H9 (cell line): ENCODE data around the gene C1GALT1C1. TPM values are rescaled to one million over a fixed set of nuclear protein-coding genes. Genes with fewer than 3 reads are reported as not detected.

ENCODE experiments used
- DNase-seq: peaks from one replicate; pipeline ENCODE4 v3.0.0-alpha.2; 2017
- H2AFZ ChIP-seq: one replicate; pipeline ENCODE4 v1.6.1; 2013; ENCODE audit warnings: mild to moderate bottlenecking, low read length, control low read depth, moderate library complexity
- H2AK5ac ChIP-seq: 2 replicates; pipeline ENCODE4 v1.6.1; 2013; ENCODE audit warnings: low read length, control low read depth, mixed read lengths; ENCODE audit not compliant: insufficient read length
- H2BK120ac ChIP-seq: one replicate; pipeline ENCODE4 v1.6.1; 2013; ENCODE audit warnings: low read depth, mild to moderate bottlenecking, low read length, control low read depth, inconsistent platforms; ENCODE audit not compliant: poor library complexity, severe bottlenecking
- H2BK12ac ChIP-seq: 2 replicates; pipeline ENCODE4 v1.6.1; 2013; ENCODE audit warnings: low read length, control low read depth, mixed read lengths, low read depth; ENCODE audit not compliant: insufficient read length
- H2BK15ac ChIP-seq: 2 replicates; pipeline ENCODE4 v1.6.1; 2013; ENCODE audit warnings: low read depth, low read length, control low read depth
- H2BK20ac ChIP-seq: one replicate; pipeline ENCODE4 v1.6.1; 2013; ENCODE audit warnings: low read depth, mild to moderate bottlenecking, low read length, control low read depth, inconsistent platforms; ENCODE audit not compliant: poor library complexity, severe bottlenecking
- H2BK5ac ChIP-seq: 2 replicates; pipeline ENCODE4 v1.6.1; 2013; ENCODE audit warnings: low read length, control low read depth, mixed read lengths; ENCODE audit not compliant: insufficient read length
- H3K14ac ChIP-seq: 2 replicates; pipeline ENCODE4 v1.6.1; 2013; ENCODE audit warnings: low read length, control low read depth; ENCODE audit not compliant: insufficient read depth
- H3K18ac ChIP-seq: 2 replicates; pipeline ENCODE4 v1.6.1; 2013; ENCODE audit warnings: low read depth, mild to moderate bottlenecking, mixed read lengths, low read length, control low read depth; ENCODE audit not compliant: insufficient read length
- H3K23ac ChIP-seq: 2 replicates; pipeline ENCODE4 v1.6.1; 2013; ENCODE audit warnings: low read length, control low read depth, mixed read lengths, low read depth; ENCODE audit not compliant: insufficient read length
- H3K23me2 ChIP-seq: 2 replicates; pipeline ENCODE4 v1.6.1; 2013; ENCODE audit warnings: low read depth, mild to moderate bottlenecking, mixed read lengths, low read length, control low read depth; ENCODE audit not compliant: insufficient read length, poor library complexity, severe bottlenecking
- H3K27ac ChIP-seq: 2 replicates; pipeline ENCODE4 v1.5.1; 2013; ENCODE audit warnings: low read length, control low read depth, mixed read lengths, low read depth; ENCODE audit not compliant: insufficient read length
- H3K27me3 ChIP-seq: 2 replicates; pipeline ENCODE4 v1.6.1; 2013; ENCODE audit warnings: low read length, control low read depth, inconsistent platforms; ENCODE audit not compliant: insufficient read depth
- H3K4ac ChIP-seq: 2 replicates; pipeline ENCODE4 v1.6.1; 2013; ENCODE audit warnings: low read depth, mild to moderate bottlenecking, control low read depth, inconsistent platforms, low read length, moderate library complexity
- H3K4me1 ChIP-seq: 2 replicates; pipeline ENCODE4 v1.6.1; 2013; ENCODE audit warnings: low read length, control low read depth, inconsistent platforms; ENCODE audit not compliant: insufficient read depth
- H3K4me2 ChIP-seq: 2 replicates; pipeline ENCODE4 v1.6.1; 2013; ENCODE audit warnings: low read length, control low read depth, mixed read lengths; ENCODE audit not compliant: insufficient read length, insufficient read depth
- H3K56ac ChIP-seq: 2 replicates; pipeline ENCODE4 v1.6.1; 2013; ENCODE audit warnings: low read depth, mild to moderate bottlenecking, mixed read lengths, low read length, control low read depth; ENCODE audit not compliant: insufficient read length
- H3K79me1 ChIP-seq: 2 replicates; pipeline ENCODE4 v1.6.1; 2013; ENCODE audit warnings: low read depth, mild to moderate bottlenecking, moderate library complexity, low read length, control low read depth, inconsistent platforms; ENCODE audit not compliant: insufficient read depth, poor library complexity, severe bottlenecking
- H3K79me2 ChIP-seq: 2 replicates; pipeline ENCODE4 v1.6.1; 2013; ENCODE audit warnings: low read length, control low read depth, inconsistent platforms; ENCODE audit not compliant: insufficient read depth
- H3K9ac ChIP-seq: 2 replicates; pipeline ENCODE4 v1.6.1; 2013; ENCODE audit warnings: low read length, control low read depth, mixed read lengths; ENCODE audit not compliant: insufficient read length; ENCODE audit errors: extremely low read depth
- H3K9me3 ChIP-seq: one replicate; pipeline ENCODE4 v1.6.1; 2013; ENCODE audit warnings: low read depth, low read length, inconsistent platforms; ENCODE audit not compliant: control insufficient read depth
- H3T11ph ChIP-seq: one replicate; pipeline ENCODE4 v1.6.1; 2013; ENCODE audit warnings: mild to moderate bottlenecking, low read length, control low read depth, inconsistent platforms
- H4K20me1 ChIP-seq: one replicate; pipeline ENCODE4 v1.6.1; 2013; ENCODE audit not compliant: control insufficient read depth, insufficient read length, insufficient read depth
- H4K5ac ChIP-seq: 2 replicates; pipeline ENCODE4 v1.6.1; 2013; ENCODE audit warnings: low read depth, mild to moderate bottlenecking, mixed read lengths, low read length, control low read depth; ENCODE audit not compliant: insufficient read length
- H4K8ac ChIP-seq: replicated peaks from 2 replicates; pipeline ENCODE4 v1.6.1; 2013; ENCODE audit warnings: low read length, control low read depth, mixed read lengths, low read depth; ENCODE audit not compliant: insufficient read length
- H4K91ac ChIP-seq: 2 replicates; pipeline ENCODE4 v1.6.1; 2013; ENCODE audit warnings: low read depth, mild to moderate bottlenecking, moderate library complexity, mixed read lengths, low read length, control low read depth; ENCODE audit not compliant: insufficient read length
- H3K27ac Mint-ChIP-seq, 3 experiments: 2 replicates in 2 of 3; 3 replicates in 1 of 3; pipeline ENCODE4 v1.8.0; 2020 to 2021; ENCODE audit warnings: mixed read lengths in 3 of 3, mild to moderate bottlenecking in 1 of 3, moderate library complexity in 1 of 3
- H3K27me3 Mint-ChIP-seq: 2 replicates; pipeline ENCODE4 v1.8.0; 2021; ENCODE audit warnings: low read depth, mild to moderate bottlenecking, moderate library complexity, mixed read lengths
- H3K36me3 Mint-ChIP-seq, 3 experiments: 2 replicates in 2 of 3; 3 replicates in 1 of 3; pipeline ENCODE4 v1.8.0; 2020 to 2021; ENCODE audit warnings: low read depth in 3 of 3, mixed read lengths in 3 of 3; ENCODE audit not compliant: insufficient read depth in 1 of 3
- H3K4me1 Mint-ChIP-seq, 2 experiments: 2 replicates each; pipeline ENCODE4 v1.8.0; 2020; ENCODE audit warnings: mixed read lengths in 2 of 2
- H3K4me3 Mint-ChIP-seq, 2 experiments: 2 replicates in 1 of 2; 3 replicates in 1 of 2; pipeline ENCODE4 v1.8.0; 2020 to 2021; ENCODE audit warnings: mild to moderate bottlenecking in 2 of 2, mixed read lengths in 2 of 2, moderate library complexity in 1 of 2
- H3K9me3 Mint-ChIP-seq, 2 experiments: 2 replicates in 1 of 2; 3 replicates in 1 of 2; pipeline ENCODE4 v1.8.0; 2020; ENCODE audit warnings: mild to moderate bottlenecking in 2 of 2, mixed read lengths in 2 of 2, moderate library complexity in 1 of 2
- CTCF ChIP-seq: fragments of 200-600 bp; sonication (generic); conservative IDR thresholded peaks from 3 replicates; pipeline ENCODE4 v1.8.0; 2021; ENCODE audit warnings: antibody characterized with exemption, mild to moderate bottlenecking
- WGBS: extraction: QIAGEN DNeasy Blood & Tissue Kit; methylation state at CpG from one replicate; pipeline ENCODE4 v1.1.7; 2013; ENCODE audit warnings: missing lambda C conversion rate, low lambda C conversion rate, mixed read lengths; ENCODE audit not compliant: insufficient read length; ENCODE audit errors: extremely low coverage; 5-methylcytosine and 5-hydroxymethylcytosine counted together
- total RNA-seq: library from RNA; stranded (reverse); gene quantifications from 2 replicates; pipeline ENCODE4 v1.2.1, GENCODE V29; 2021

The C1GALT1C1 gene
- total RNA-seq, 1 experiment from 2014 or later, result 16.0 TPM

GRCh38 chrX:120603707-120604360 is 26.0 kb downstream of the C1GALT1C1 start, which contains the start of gene MCTS1:
Gene MCTS1 (plus strand): TSS chrX:120604101. CDS start chrX:120604237, 136 bp downstream.
- DNase-seq, result peak; percentile 91
- Histone ChIP-seq H2BK20ac (no peak within 1 kb of the TSS), H3K27ac (peak within 1 kb of the TSS; percentile 95), H3K56ac (no peak within 1 kb of the TSS), H3K18ac (peak within 1 kb of the TSS; percentile 21), H2BK5ac (no peak within 1 kb of the TSS), H3K14ac (no peak within 1 kb of the TSS), H2AFZ (no peak within 1 kb of the TSS), H2BK120ac (no peak within 1 kb of the TSS), H3K23ac (no peak within 1 kb of the TSS), H4K5ac (no peak within 1 kb of the TSS), H2AK5ac (no peak within 1 kb of the TSS), H2BK15ac (no peak within 1 kb of the TSS), H3K4me1 (no peaks in the 10 kb centered on the region), H3T11ph (no peak within 1 kb of the TSS), H3K79me2 (no peaks in the 10 kb centered on the region), H3K9ac (peak within 1 kb of the TSS; percentile 89), H4K91ac (no peak within 1 kb of the TSS), H3K27me3 (no peaks in the 10 kb centered on the region), H3K79me1 (no peaks in the 10 kb centered on the region), H3K4me2 (peak within 1 kb of the TSS; percentile 86), H3K23me2 (no peaks in the 10 kb centered on the region), H4K20me1 (no peaks in the 10 kb centered on the region), H3K9me3 (peaks cover 19% of the 10 kb centered on the region), H2BK12ac (no peak within 1 kb of the TSS), H4K8ac (no peak within 1 kb of the TSS), H3K4ac (no peak within 1 kb of the TSS)
- peaks cover 3 to 10% (median 10%) of the 10 kb centered on the region in 3 experiments; a peak in 6 of 7 replicates for H3K36me3 Mint-ChIP-seq
- peak within 1 kb of the TSS; percentile 89 to 98 (median 94) for H3K27ac Mint-ChIP-seq
- H3K9me3 Mint-ChIP-seq, result peaks cover 60 to 61% of the 10 kb centered on the region in 2 experiments
- peaks cover 0 to 5% of the 10 kb centered on the region in 2 experiments; a peak in 1 of 4 replicates for H3K4me1 Mint-ChIP-seq
- WGBS, result no CpG with 5 or more reads among the region's 31 CpGs
- peaks cover 8% of the 10 kb centered on the region for H3K27me3 Mint-ChIP-seq
- peak within 1 kb of the TSS; percentile 86 to 92 for H3K4me3 Mint-ChIP-seq
- no peak for TF ChIP-seq CTCF
